Prostate gland (tissue), 2 donors: ENCODE data around the gene GALNT2.

Experiments
- POLR2A ChIP-seq: fragments of 450-650 bp; IDR thresholded peaks from one replicate; pipeline ENCODE4 v1.6.1; 2016; ENCODE audit warnings: antibody characterized with exemption, mild to moderate bottlenecking
- TF ChIP-seq, protein P1 (sequence below), 4 experiments: fragments of 200-600 bp in 2 of 4; fragments of 450-650 bp in 2 of 4; sonication (generic) in 2 of 4; IDR thresholded peaks; 1 replicate in 3 of 4; 2 replicates in 1 of 4; pipeline ENCODE4 v1.5.1; 2016 to 2019; ENCODE audit warnings: antibody characterized with exemption in 4 of 4, mild to moderate bottlenecking in 2 of 4, moderate library complexity in 2 of 4

DNA sequence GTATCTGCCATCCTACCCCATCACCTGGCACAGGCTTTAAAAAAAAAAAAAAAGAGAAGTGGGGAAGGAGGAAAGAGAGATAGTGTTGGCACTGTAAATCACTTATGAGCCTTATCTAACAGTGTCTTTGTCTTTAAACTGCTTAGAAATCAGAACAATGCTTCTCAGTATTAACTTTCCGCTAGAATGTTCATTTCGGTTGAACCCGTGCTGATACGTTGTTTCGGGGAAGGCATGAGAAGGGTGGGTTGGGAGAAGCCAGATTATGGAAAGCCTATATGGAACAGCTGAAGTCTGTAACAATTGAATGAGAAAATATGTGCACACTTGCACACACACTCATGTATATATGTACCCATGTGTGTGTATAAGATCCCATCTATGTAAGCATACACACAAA lies 170.8 kb downstream of the GALNT2 start:
- TF ChIP-seq, protein P1, sequence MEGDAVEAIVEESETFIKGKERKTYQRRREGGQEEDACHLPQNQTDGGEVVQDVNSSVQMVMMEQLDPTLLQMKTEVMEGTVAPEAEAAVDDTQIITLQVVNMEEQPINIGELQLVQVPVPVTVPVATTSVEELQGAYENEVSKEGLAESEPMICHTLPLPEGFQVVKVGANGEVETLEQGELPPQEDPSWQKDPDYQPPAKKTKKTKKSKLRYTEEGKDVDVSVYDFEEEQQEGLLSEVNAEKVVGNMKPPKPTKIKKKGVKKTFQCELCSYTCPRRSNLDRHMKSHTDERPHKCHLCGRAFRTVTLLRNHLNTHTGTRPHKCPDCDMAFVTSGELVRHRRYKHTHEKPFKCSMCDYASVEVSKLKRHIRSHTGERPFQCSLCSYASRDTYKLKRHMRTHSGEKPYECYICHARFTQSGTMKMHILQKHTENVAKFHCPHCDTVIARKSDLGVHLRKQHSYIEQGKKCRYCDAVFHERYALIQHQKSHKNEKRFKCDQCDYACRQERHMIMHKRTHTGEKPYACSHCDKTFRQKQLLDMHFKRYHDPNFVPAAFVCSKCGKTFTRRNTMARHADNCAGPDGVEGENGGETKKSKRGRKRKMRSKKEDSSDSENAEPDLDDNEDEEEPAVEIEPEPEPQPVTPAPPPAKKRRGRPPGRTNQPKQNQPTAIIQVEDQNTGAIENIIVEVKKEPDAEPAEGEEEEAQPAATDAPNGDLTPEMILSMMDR (IDR thresholded peaks at IDR 0.05): no peak
- no peak for TF ChIP-seq POLR2A
